Measurements from ENCODE around the gene BACE2. TPM values are rescaled to one million over a fixed set of nuclear protein-coding genes. Genes with fewer than 3 reads are reported as not detected.
"Not testable (repeated sequence)": the region's sequence is repeated elsewhere in the genome, so short reads cannot be mapped to it uniquely, and the experiment has no call there.

Gene BACE2
- total RNA-seq, 6 experiments from 2014 or later: 4.3 to 7.9 (median 5.4) TPM

DNA sequence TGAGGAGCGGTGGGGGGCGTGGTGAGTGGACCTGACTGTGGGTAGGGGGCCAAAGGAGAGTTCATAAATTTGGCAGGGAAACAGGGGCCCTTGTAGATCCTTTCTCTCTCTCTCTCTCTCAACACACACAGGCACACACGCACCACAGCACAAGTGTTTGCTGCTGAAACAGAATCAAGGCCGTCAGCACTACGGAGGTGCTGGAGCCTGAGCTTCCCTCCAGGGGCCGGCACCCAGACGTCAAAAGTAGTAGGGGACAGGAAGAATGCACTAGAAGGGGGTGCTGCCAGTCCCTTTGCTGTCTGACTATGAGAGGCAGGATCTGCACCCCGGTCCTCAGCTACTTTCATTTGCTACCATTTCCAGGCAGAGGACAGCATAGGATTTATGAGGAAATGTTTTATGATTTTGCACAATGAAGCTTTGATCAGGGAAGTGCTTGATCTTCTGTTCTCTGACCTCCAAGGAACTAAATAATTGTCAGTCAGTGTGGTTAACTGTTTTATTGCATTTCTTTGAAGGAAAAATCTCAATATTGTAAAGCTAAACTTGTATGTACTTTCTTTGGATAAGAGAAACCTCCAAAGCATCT, 74.4 kb downstream of the BACE2 start:
- intact Hi-C loops (cut with DNase I): no loop called here
- Histone ChIP-seq H3K4me1 (no peaks in the 10 kb centered on the region), H3K27me3 (no peaks in the 10 kb centered on the region), H3K27ac (no peak overlapping the region), H3K9me3 (no peaks in the 10 kb centered on the region), H3K4me3 (no peak overlapping the region), H3K36me3 (no peaks in the 10 kb centered on the region)
- TF ChIP-seq, protein P1, sequence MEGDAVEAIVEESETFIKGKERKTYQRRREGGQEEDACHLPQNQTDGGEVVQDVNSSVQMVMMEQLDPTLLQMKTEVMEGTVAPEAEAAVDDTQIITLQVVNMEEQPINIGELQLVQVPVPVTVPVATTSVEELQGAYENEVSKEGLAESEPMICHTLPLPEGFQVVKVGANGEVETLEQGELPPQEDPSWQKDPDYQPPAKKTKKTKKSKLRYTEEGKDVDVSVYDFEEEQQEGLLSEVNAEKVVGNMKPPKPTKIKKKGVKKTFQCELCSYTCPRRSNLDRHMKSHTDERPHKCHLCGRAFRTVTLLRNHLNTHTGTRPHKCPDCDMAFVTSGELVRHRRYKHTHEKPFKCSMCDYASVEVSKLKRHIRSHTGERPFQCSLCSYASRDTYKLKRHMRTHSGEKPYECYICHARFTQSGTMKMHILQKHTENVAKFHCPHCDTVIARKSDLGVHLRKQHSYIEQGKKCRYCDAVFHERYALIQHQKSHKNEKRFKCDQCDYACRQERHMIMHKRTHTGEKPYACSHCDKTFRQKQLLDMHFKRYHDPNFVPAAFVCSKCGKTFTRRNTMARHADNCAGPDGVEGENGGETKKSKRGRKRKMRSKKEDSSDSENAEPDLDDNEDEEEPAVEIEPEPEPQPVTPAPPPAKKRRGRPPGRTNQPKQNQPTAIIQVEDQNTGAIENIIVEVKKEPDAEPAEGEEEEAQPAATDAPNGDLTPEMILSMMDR (IDR thresholded peaks at IDR 0.05): no peak
- no peak for TF ChIP-seq POLR2A (IDR thresholded peaks at IDR 0.05)
- no peak for DNase-seq
- 26% methylated on average over 6 of the region's 8 CpGs for WGBS (ENCODE audit: insufficient coverage, low coverage, low lambda C conversion rate, missing lambda C conversion rate)
- ATAC-seq: no peak

DNA sequence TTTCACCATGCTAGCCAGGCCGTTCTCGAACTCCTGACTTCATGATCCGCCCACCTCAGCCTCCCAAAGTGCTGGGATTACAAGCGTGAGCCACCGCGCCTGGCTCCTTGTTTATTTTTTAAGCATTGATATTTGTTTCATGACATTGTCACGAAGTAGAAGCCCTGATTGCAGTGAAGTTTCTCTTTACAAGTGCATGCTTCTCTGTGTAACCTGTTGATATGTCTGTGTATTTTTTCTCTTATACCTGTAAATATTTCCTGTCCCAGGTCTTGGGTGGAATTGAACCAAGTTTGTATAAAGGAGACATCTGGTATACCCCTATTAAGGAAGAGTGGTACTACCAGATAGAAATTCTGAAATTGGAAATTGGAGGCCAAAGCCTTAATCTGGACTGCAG, 75.1 kb downstream of the BACE2 start:
- H3K9me3 ChIP-seq: no peaks in the 10 kb centered on the region
- no peak overlapping the region for H3K27ac ChIP-seq
- ATAC-seq (no peak), DNase-seq (no peak)
- WGBS (ENCODE audit: insufficient coverage, low coverage, low lambda C conversion rate, missing lambda C conversion rate): 62% methylated on average over 7 of the region's 7 CpGs
- no peaks in the 10 kb centered on the region for H3K4me1 ChIP-seq
- TF ChIP-seq, protein P1 (IDR thresholded peaks at IDR 0.05): no peak
- no peak for TF ChIP-seq POLR2A (IDR thresholded peaks at IDR 0.05)
- no peaks in the 10 kb centered on the region for H3K36me3 ChIP-seq
- intact Hi-C loops (cut with DNase I): no loop called here
- no peaks in the 10 kb centered on the region for H3K27me3 ChIP-seq
- no peak overlapping the region for H3K4me3 ChIP-seq

DNA sequence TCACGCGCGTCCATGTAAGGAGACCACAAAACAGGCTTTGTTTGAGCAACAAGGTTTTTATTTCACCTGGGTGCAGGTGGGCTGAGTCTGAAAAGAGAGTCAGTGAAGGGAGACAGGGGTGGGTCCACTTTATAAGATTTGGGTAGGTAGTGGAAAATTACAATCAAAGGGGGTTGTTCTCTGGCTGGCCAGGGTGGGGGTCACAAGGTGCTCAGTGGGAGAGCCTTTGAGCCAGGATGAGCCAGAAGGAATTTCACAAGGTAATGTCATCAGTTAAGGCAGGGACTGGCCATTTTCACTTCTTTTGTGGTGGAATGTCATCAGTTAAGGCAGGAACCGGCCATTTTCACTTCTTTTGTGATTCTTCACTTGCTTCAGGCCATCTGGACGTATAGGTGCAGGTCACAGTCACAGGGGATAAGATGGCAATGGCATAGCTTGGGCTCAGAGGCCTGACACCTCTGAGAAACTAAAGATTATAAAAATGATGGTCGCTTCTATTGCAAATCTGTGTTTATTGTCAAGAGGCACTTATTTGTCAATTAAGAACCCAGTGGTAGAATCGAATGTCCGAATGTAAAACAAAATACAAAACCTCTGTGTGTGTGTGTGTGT, 76.4 kb downstream of the BACE2 start:
- WGBS (ENCODE audit: insufficient coverage, low coverage, low lambda C conversion rate, missing lambda C conversion rate): 70% methylated on average over 7 of the region's 8 CpGs
- H3K36me3 ChIP-seq; H3K9me3 ChIP-seq; H3K4me3 ChIP-seq; H3K27me3 ChIP-seq; ATAC-seq; H3K4me1 ChIP-seq; intact Hi-C loops (cut with DNase I); DNase-seq; H3K27ac ChIP-seq: not testable (repeated sequence)

DNA sequence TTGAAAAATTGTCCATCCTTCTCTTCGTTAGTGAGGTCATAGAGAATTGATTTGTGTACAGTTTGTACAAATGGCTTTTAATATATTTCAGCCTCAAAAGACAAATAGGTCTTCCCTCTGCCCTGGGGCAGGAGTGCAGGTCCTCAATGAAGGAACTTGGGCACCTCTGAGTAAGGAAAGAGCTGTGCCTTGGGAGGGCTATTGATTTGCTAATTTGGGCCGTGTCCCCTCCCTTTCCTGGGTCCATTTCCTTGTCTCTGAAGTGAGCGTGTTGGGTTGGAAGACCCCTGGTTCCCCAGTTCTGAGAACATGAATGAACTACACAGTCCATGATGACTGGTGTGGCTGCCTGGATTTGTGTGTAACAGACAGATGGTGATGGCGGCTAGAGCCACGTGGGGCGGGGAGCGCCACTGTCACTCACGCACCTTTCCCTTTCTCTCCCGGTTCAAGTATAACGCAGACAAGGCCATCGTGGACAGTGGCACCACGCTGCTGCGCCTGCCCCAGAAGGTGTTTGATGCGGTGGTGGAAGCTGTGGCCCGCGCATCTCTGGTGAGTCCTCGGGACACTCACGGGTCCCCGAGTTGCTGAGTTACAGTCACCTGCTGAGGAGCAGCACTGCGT, 77.7 kb downstream of the BACE2 start:
- Histone ChIP-seq H3K4me3 (no peak overlapping the region), H3K27ac (no peak overlapping the region), H3K9me3 (no peaks in the 10 kb centered on the region), H3K27me3 (no peaks in the 10 kb centered on the region), H3K4me1 (no peaks in the 10 kb centered on the region), H3K36me3 (no peaks in the 10 kb centered on the region)
- no peak for ATAC-seq
- TF ChIP-seq POLR2A (IDR thresholded peaks at IDR 0.05): no peak
- TF ChIP-seq, protein P1 (IDR thresholded peaks at IDR 0.05): no peak
- 70% methylated on average over 9 of the region's 20 CpGs for WGBS (ENCODE audit: insufficient coverage, low coverage, low lambda C conversion rate, missing lambda C conversion rate)
- intact Hi-C loops (cut with DNase I): no loop called here
- DNase-seq: no peak

DNA sequence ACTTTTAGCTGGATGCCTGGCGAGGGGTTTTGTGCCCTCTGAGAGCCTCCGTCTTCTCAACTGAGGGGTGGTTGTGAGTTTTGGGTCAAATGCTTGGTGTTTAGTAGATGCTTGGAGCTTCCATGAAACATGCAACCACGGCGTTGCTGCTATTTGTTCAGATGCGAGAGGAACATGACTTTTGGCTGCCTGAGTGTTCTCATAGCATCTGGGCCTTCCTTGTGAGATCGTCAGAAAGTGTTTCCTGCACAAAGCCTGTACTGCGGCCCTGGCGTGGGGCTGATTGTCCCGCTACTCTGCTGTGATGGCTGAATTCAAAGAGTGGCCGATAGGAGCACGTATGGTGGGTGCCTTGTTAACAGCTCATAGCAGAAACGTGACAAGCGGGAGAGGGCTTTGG, 78.8 kb downstream of the BACE2 start:
- 76% methylated on average over 11 of the region's 13 CpGs for WGBS (ENCODE audit: insufficient coverage, low coverage, low lambda C conversion rate, missing lambda C conversion rate)
- no peak for DNase-seq

More for the DNA sequence above, 78.8 kb downstream of the BACE2 start:
- no peaks in the 10 kb centered on the region for H3K27me3 ChIP-seq
- H3K4me1 ChIP-seq: no peaks in the 10 kb centered on the region
- H3K27ac ChIP-seq: no peak overlapping the region
- H3K9me3 ChIP-seq: no peaks in the 10 kb centered on the region
- intact Hi-C loops (cut with DNase I): no loop called here
- ATAC-seq: no peak
- no peak for TF ChIP-seq POLR2A (IDR thresholded peaks at IDR 0.05)
- TF ChIP-seq, protein P1 (IDR thresholded peaks at IDR 0.05): no peak
- no peak overlapping the region for H3K4me3 ChIP-seq
- no peaks in the 10 kb centered on the region for H3K36me3 ChIP-seq

All from right lobe of liver (tissue), 6 donors.